NCI-H1417 treated with DMSO at 0.1 percent for 48 hours (cell line): ENCODE data around the gene GSTO2.
"Not testable (repeated sequence)": the region's sequence is repeated elsewhere in the genome, so short reads cannot be mapped to it uniquely, and the experiment has no call there.

Source experiments
- DNase-seq: peaks from one replicate; lab custom pipeline; 2025; lab: John Stamatoyannopoulos, UW

The GSTO2 gene

GRCh38 chr10:104268713-104269645, at the start of gene GSTO2:
GSTO2 (plus strand) TSS chr10:104269184; CDS start chr10:104274916, 5,732 bp downstream.
- peak; percentile 82 for DNase-seq

- no peak for DNase-seq
These were observed 48.5 kb upstream of the GSTO2 start for GRCh38 chr10:104220522-104220921.

- no peak for DNase-seq
These were observed 45.7 kb upstream of the GSTO2 start for GRCh38 chr10:104223304-104223703.

GRCh38 chr10:104230490-104230889, 38.5 kb upstream of the GSTO2 start:
- no peak for DNase-seq

- DNase-seq: peak; percentile 50
These were observed 37.0 kb upstream of the GSTO2 start, which contains the start of gene CFAP43 for GRCh38 chr10:104231784-104232612. CFAP43 (minus strand) TSS chr10:104232364; CDS start chr10:104232246, 118 bp downstream.

GRCh38 chr10:104232613-104233102, 36.3 kb upstream of the GSTO2 start:
- no peak for DNase-seq

- no peak for DNase-seq
These were observed 35.2 kb upstream of the GSTO2 start for GRCh38 chr10:104233817-104234216.

GRCh38 chr10:104234934-104235333, 34.0 kb upstream of the GSTO2 start:
- no peak for DNase-seq

GRCh38 chr10:104235801-104236200, 33.2 kb upstream of the GSTO2 start:
- no peak for DNase-seq

GRCh38 chr10:104240078-104240477, 28.9 kb upstream of the GSTO2 start:
- DNase-seq: no peak

- no peak for DNase-seq
These were observed 26.4 kb upstream of the GSTO2 start for GRCh38 chr10:104242545-104242944.

- not testable (repeated sequence) for DNase-seq
These were observed 26.0 kb upstream of the GSTO2 start for GRCh38 chr10:104243009-104243408.

GRCh38 chr10:104243512-104243911, 25.5 kb upstream of the GSTO2 start:
- no peak for DNase-seq

GRCh38 chr10:104245066-104245632, 23.8 kb upstream of the GSTO2 start:
- DNase-seq: no peak

GRCh38 chr10:104246976-104247375, 22.0 kb upstream of the GSTO2 start:
- DNase-seq: no peak

GRCh38 chr10:104247513-104248146, 21.4 kb upstream of the GSTO2 start:
- no peak for DNase-seq

- not testable (repeated sequence) for DNase-seq
These were observed 20.1 kb upstream of the GSTO2 start for GRCh38 chr10:104248931-104249330.

- DNase-seq: peak; percentile 33
These were observed 18.6 kb upstream of the GSTO2 start for GRCh38 chr10:104250371-104250770.

GRCh38 chr10:104251443-104251842, 17.5 kb upstream of the GSTO2 start:
- DNase-seq: no peak

- DNase-seq: no peak
These were observed 16.6 kb upstream of the GSTO2 start for GRCh38 chr10:104252368-104252767.

GRCh38 chr10:104253106-104253505, 15.9 kb upstream of the GSTO2 start:
- DNase-seq: no peak
